Measurements from ENCODE around the gene TSPAN5.

The TSPAN5 gene

DNA sequence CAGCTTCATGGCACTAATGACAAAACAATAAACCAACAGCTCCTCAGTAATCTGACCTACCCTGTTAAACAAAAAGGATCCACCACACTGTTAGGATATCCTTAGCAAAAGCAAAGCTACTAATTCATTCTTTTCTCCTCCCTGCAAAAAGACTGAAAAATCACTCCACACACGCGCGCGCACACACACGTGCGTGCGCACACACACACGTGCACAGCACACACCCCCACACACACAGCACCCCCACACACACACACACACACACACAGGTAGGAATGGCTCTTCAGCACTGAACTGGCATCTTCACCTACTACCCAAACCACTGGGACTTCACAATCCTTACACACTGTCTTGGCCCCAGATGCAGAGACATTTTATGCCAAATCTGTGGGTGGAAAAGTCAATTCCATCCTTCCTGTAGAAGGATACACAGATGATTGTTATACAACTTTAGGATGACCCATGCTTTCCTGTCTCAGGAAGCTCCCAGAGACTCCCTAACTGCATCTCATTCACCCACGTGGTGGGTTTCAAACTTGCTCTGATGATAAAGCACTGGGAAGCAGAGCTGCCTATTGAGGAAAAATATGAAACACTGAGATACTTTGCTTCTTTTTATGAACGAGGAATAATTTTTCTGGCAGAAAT is 102.5 kb downstream of the TSPAN5 start:
- no peak overlapping the region for H3K4me3 ChIP-seq (replicated peaks in 1 of 2; ENCODE audit: low read depth in 2 of 2, low read length in 2 of 2)
- TF ChIP-seq, protein P1, sequence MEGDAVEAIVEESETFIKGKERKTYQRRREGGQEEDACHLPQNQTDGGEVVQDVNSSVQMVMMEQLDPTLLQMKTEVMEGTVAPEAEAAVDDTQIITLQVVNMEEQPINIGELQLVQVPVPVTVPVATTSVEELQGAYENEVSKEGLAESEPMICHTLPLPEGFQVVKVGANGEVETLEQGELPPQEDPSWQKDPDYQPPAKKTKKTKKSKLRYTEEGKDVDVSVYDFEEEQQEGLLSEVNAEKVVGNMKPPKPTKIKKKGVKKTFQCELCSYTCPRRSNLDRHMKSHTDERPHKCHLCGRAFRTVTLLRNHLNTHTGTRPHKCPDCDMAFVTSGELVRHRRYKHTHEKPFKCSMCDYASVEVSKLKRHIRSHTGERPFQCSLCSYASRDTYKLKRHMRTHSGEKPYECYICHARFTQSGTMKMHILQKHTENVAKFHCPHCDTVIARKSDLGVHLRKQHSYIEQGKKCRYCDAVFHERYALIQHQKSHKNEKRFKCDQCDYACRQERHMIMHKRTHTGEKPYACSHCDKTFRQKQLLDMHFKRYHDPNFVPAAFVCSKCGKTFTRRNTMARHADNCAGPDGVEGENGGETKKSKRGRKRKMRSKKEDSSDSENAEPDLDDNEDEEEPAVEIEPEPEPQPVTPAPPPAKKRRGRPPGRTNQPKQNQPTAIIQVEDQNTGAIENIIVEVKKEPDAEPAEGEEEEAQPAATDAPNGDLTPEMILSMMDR (IDR thresholded peaks at IDR 0.05; ENCODE audit: low read depth, low read length), result no peak
- DNase-seq (ENCODE audit: low read depth in 2 of 2), result peak; percentile 21 to 48

DNA sequence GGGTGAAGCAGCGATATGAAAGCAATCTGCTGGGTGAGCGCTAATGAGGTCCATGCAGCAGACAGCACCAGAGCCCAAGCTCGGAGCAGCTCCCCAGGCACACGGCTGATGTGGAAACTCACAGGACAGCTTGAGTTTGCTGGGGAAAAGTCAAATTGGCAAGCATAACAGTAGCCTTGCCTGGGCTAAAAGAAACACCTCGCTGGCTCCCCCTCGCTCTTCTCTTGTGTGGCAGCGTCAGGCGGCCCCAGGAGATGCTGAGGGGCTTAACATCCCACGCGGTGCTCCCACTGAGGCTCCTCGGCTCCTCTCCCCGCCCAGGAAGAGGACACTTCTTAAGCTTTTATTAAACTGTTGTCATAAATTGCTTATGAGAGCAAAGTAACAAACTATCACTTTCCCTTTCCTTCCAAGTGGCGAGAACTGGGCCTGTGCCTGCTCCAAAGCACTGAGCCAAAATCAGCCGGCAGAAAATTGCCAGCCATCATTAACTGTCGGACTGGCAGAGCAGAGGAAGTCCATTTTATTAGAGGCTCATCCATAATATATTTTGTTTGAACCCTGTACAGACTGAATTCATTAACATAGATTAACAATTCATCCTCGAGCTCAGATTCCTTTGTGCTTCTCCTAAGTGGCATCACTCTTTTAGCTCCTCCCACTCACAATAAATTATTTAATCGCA is 111.4 kb downstream of the TSPAN5 start:
- TF ChIP-seq, protein P1 (IDR thresholded peaks at IDR 0.05; ENCODE audit: low read depth, low read length), result peak; percentile 31
- DNase-seq (ENCODE audit: low read depth in 2 of 2), result peak; percentile 65 to 84
- H3K4me3 ChIP-seq (replicated peaks in 1 of 2; ENCODE audit: low read depth in 2 of 2, low read length in 2 of 2), result peak overlapping the region; percentile 34 to 44

DNA sequence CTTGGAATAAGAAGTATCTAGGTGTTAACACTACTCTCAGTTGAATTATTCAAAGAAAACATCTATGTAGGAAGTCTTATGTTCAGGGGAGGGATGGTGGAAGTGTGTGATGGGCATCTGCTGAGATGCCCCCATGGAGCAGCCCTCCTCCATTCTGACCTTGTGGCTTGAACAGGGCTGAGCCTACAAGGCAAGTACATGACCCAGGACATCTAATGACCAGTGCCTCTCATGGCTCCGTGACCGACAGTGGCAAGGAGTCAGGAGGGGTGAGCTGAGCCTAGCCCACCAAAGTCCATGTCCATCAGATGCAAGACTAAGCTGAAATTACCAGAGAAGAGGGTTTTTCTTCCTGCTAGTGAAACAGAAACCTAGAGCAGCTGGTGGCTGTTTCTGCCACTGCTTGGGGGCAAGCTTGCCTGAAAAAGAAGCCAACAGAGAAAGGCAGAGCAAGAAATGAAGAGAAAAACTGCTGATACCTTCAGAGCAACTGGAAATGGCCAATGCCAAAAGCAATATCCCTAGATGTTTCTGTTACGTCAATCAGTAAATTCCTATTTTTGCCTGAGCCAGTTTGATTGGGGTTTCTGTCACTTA is 113.5 kb downstream of the TSPAN5 start:
- TF ChIP-seq, protein P1 (IDR thresholded peaks at IDR 0.05; ENCODE audit: low read depth, low read length), result no peak
- DNase-seq (ENCODE audit: low read depth in 2 of 2), result no peak
- H3K4me3 ChIP-seq (replicated peaks in 1 of 2; ENCODE audit: low read depth in 2 of 2, low read length in 2 of 2), result no peak overlapping the region

GRCh38 chr4:98544141-98544817 is 114.1 kb downstream of the TSPAN5 start:
- TF ChIP-seq, protein P1 (IDR thresholded peaks at IDR 0.05; ENCODE audit: low read depth, low read length), result no peak
- no peak overlapping the region for H3K4me3 ChIP-seq (replicated peaks in 1 of 2; ENCODE audit: low read depth in 2 of 2, low read length in 2 of 2)
- no peak for DNase-seq (ENCODE audit: low read depth in 2 of 2)

GRCh38 chr4:98542011-98542410 is 116.4 kb downstream of the TSPAN5 start:
- no peak for DNase-seq (ENCODE audit: low read depth in 2 of 2)
- TF ChIP-seq, protein P1 (IDR thresholded peaks at IDR 0.05; ENCODE audit: low read depth, low read length), result no peak
- no peak overlapping the region for H3K4me3 ChIP-seq (replicated peaks in 1 of 2; ENCODE audit: low read depth in 2 of 2, low read length in 2 of 2)

DNA sequence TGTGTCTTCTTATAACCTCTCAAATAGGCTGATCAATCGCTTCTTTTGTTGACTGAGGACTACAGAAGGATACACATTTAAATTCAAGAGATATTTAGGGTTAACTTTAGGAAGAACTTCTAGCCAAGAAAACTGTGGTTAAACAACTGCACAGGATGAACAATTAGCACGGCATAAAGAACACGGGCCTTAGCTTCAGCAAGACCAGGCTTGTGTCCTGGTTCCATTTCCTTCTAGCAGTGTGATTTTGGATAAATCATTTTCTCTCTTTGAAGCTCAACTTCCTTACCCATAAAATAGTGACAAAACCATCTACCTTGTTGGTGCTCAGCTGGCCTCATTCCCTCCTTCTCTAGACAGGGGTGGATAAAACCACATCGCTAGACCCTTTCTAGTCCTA is 117.6 kb downstream of the TSPAN5 start:
- TF ChIP-seq, protein P1 (IDR thresholded peaks at IDR 0.05; ENCODE audit: low read depth, low read length), result no peak
- no peak overlapping the region for H3K4me3 ChIP-seq (replicated peaks in 1 of 2; ENCODE audit: low read depth in 2 of 2, low read length in 2 of 2)
- no peak for DNase-seq (ENCODE audit: low read depth in 2 of 2)

Measured in cardiac fibroblast (primary cell).